Right lung (tissue), 5 donors: Measurements from ENCODE around the gene ZP1. TPM values are rescaled to one million over a fixed set of nuclear protein-coding genes. Genes with fewer than 3 reads are reported as not detected.

ENCODE experiments used
- DNase-seq, 2 donors: peaks; one replicate each; pipeline ENCODE4 v3.0.0-alpha.2; 2013
- polyA plus RNA-seq, 5 donors: library from polyadenylated mRNA; unstranded; fragments of 120-200 nt; gene quantifications; one replicate each; pipeline versions ENCODE4 v1.2.1 to v1.2.3, GENCODE V29; 2013; ENCODE audit warnings: inconsistent platforms in 1 of 5, low replicate concordance in 1 of 5; ENCODE audit not compliant: insufficient read length in 5 of 5, insufficient read depth in 1 of 5

Gene ZP1
- polyA plus RNA-seq, 5 donors = not detected

- DNase-seq = no peak
These were observed 55.6 kb downstream of the ZP1 start for GRCh38 chr11:60922906-60923305.

- no peak for DNase-seq
These were observed 56.0 kb downstream of the ZP1 start for GRCh38 chr11:60923326-60923725.

GRCh38 chr11:60923800-60924109, 56.4 kb downstream of the ZP1 start:
- no peak for DNase-seq

- DNase-seq = peak in 1 of 2 donors; percentile 54
These were observed 57.0 kb downstream of the ZP1 start, which contains the start of gene TMEM132A for GRCh38 chr11:60924110-60924905. Gene TMEM132A, plus strand, starts transcription at chr11:60924460. Its CDS starts 174 bp downstream, at chr11:60924634.

Other genes with a start within 250 kb of the ZP1 start
- 10 to 100 TPM in 4 of 5 donors, 1 to 10 TPM in 1; 6.7 to 19.3 (median 13.2) TPM for gene MS4A8, start 167.9 kb upstream of the ZP1 start, polyA plus RNA-seq
- not detected for gene MS4A18, start 142.8 kb upstream of the ZP1 start, polyA plus RNA-seq
- gene MS4A15, start 110.7 kb upstream of the ZP1 start, polyA plus RNA-seq = not detected
- gene MS4A10, start 82.2 kb upstream of the ZP1 start, polyA plus RNA-seq = under 1 TPM in 3 of 5 donors, not detected in 2; 0.06 to 0.16 (median 0.07) TPM
- 10 to 100 TPM; 10.8 to 23.9 (median 14.7) TPM for gene CCDC86, start 25.4 kb upstream of the ZP1 start, polyA plus RNA-seq
- gene PTGDR2, start 11.6 kb upstream of the ZP1 start, polyA plus RNA-seq = under 1 TPM; 0.14 to 0.51 (median 0.23) TPM
- gene PRPF19, start 39.0 kb downstream of the ZP1 start, polyA plus RNA-seq = 100 to 1,000 TPM in 3 of 5 donors, 10 to 100 TPM in 2; 87.6 to 126 (median 107) TPM
- 100 to 1,000 TPM in 1 of 5 donors, 10 to 100 TPM in 4; 71.2 to 107 (median 79.9) TPM for gene TMEM109, start 46.6 kb downstream of the ZP1 start, polyA plus RNA-seq
- 10 to 100 TPM; 30.6 to 66.6 (median 51.3) TPM for gene TMEM132A, start 56.9 kb downstream of the ZP1 start, polyA plus RNA-seq
- gene SLC15A3, start 84.6 kb downstream of the ZP1 start, polyA plus RNA-seq = 10 to 100 TPM; 14.7 to 21.2 (median 20.6) TPM
- 1 to 10 TPM in 4 of 5 donors, under 1 TPM in 1; 0.99 to 2.1 (median 1.1) TPM for gene CD6, start 104.1 kb downstream of the ZP1 start, polyA plus RNA-seq
- under 1 TPM; 0.14 to 0.35 (median 0.23) TPM for gene CD5, start 234.9 kb downstream of the ZP1 start, polyA plus RNA-seq